ENCODE data around the gene PALLD. TPM values are rescaled to one million over a fixed set of nuclear protein-coding genes. Genes with fewer than 3 reads are reported as not detected.

PALLD gene
- total and polyA plus RNA-seq, 2 of the 8 experiments (the other 6 are each of a cell fraction or from before 2014, with no cell fraction given): 10.5 to 25.0 TPM

DNA sequence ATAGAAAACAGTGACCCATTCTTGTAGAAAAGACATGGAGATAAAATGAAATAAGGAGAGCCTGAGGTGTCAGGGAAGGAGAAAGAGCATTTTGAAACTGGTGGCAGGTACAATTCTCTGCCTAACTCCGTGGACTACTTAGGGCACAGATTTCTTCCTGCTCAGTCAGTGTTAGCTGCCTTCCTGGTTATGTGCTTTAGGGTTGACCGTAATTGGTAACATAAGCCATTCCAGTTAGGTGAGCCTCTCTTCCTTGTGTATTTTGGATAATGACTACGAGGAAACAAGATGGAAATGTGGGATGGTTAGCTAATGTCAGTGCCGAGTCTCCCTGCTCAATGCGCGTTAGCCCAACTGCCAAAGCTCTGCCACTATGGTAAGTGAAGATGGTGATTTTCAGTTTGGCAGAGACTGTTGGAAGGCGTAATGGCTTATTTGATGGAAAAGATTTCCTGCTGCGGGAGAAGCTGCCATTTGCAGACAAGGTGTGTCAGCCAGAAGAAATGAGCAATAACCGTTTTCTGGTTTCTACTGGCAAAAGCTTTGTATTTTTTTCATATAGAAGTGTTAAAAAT is 339.1 kb downstream of the PALLD start (continued):
- TF ChIP-seq E2F6 (IDR thresholded peaks at IDR 0.05) (no peak), FOSL1 (IDR thresholded peaks at IDR 0.05; ENCODE audit: insufficient read depth, low read depth, low read length) (no peak), JUND (IDR thresholded peaks at IDR 0.05; ENCODE audit: low read length) (no peak), SIRT6 (IDR thresholded peaks at IDR 0.05; ENCODE audit: low read length) (no peak), RXRA (IDR thresholded peaks at IDR 0.05; ENCODE audit: insufficient read depth, low read depth, low read length) (no peak)

Measured in H1 (cell line).